Right lobe of liver (tissue), 4 donors: ENCODE measurements around the gene ISM1.

Experiments
- CTCF ChIP-seq, 4 donors: fragments of 200-600 bp in 3 of 4; fragments of 450-650 bp in 1 of 4; IDR thresholded peaks; one replicate each; pipeline versions ENCODE4 v1.5.1 to v1.8.0; 2016 to 2022; ENCODE audit warnings: antibody characterized with exemption in 4 of 4, mild to moderate bottlenecking in 2 of 4
- POLR2A ChIP-seq: fragments of 450-650 bp; IDR thresholded peaks from one replicate; pipeline ENCODE4 v1.6.1; 2017; ENCODE audit warnings: antibody characterized with exemption, mild to moderate bottlenecking
- donor health status: DM: no; HTN: no; CAD: no.
- donor health status: DM: no; HTN: no; CAD: no.
- donor health status: DM: no; HTN: yes; CAD: no.

- no peak for TF ChIP-seq CTCF (IDR thresholded peaks at IDR 0.05)
- TF ChIP-seq POLR2A, result no peak
Measured at GRCh38 chr20:13219327-13220193, 1.5 kb upstream of the ISM1 start.
